ENCODE measurements around the gene LDB2. TPM values are rescaled to one million over a fixed set of nuclear protein-coding genes. Genes with fewer than 3 reads are reported as not detected.

LDB2 gene
- polyA plus RNA-seq, 2 donors = 3.5 to 4.4 TPM

GRCh38 chr4:16488084-16488483, 410.4 kb downstream of the LDB2 start:
- WGBS, 2 donors = 89 to 94% methylated on average over 1 of the region's 1 CpG
- no peak overlapping the region for H3K4me3 ChIP-seq (ENCODE audit: low read depth in 1 of 2, low read length in 2 of 2)
- no peaks in the 10 kb centered on the region for H3K9me3 ChIP-seq (ENCODE audit: control insufficient read depth in 2 of 2, insufficient read depth in 1 of 2, low read depth in 1 of 2, low read length in 1 of 2)
- H3K4me1 ChIP-seq (ENCODE audit: control insufficient read depth in 2 of 2, insufficient read depth in 2 of 2, low read length in 1 of 2) = no peaks in the 10 kb centered on the region
- no peak overlapping the region for H3K27ac ChIP-seq (ENCODE audit: low read depth in 2 of 2, low read length in 1 of 2)
- no peaks in the 10 kb centered on the region for H3K27me3 ChIP-seq (ENCODE audit: control insufficient read depth in 1 of 2, insufficient read depth in 2 of 2, low read length in 2 of 2)
- H3K36me3 ChIP-seq (ENCODE audit: control insufficient read depth in 2 of 2, insufficient read depth in 2 of 2, low read length in 1 of 2) = no peaks in the 10 kb centered on the region

GRCh38 chr4:16484711-16485110, 413.7 kb downstream of the LDB2 start:
- no peaks in the 10 kb centered on the region for H3K9me3 ChIP-seq (ENCODE audit: control insufficient read depth in 2 of 2, insufficient read depth in 1 of 2, low read depth in 1 of 2, low read length in 1 of 2)
- no peaks in the 10 kb centered on the region for H3K36me3 ChIP-seq (ENCODE audit: control insufficient read depth in 2 of 2, insufficient read depth in 2 of 2, low read length in 1 of 2)
- no peaks in the 10 kb centered on the region for H3K27me3 ChIP-seq (ENCODE audit: control insufficient read depth in 1 of 2, insufficient read depth in 2 of 2, low read length in 2 of 2)
- 68 to 77% methylated on average over 4 of the region's 4 CpGs for WGBS, 2 donors
- no peak overlapping the region for H3K27ac ChIP-seq (ENCODE audit: low read depth in 2 of 2, low read length in 1 of 2)
- H3K4me1 ChIP-seq (ENCODE audit: control insufficient read depth in 2 of 2, insufficient read depth in 2 of 2, low read length in 1 of 2) = no peaks in the 10 kb centered on the region
- H3K4me3 ChIP-seq (ENCODE audit: low read depth in 1 of 2, low read length in 2 of 2) = no peak overlapping the region

- WGBS, 2 donors = 84% methylated on average over 5 of the region's 5 CpGs
- Histone ChIP-seq H3K36me3 (ENCODE audit: control insufficient read depth in 2 of 2, insufficient read depth in 2 of 2, low read length in 1 of 2) (no peaks in the 10 kb centered on the region), H3K27me3 (ENCODE audit: control insufficient read depth in 1 of 2, insufficient read depth in 2 of 2, low read length in 2 of 2) (no peaks in the 10 kb centered on the region), H3K4me1 (ENCODE audit: control insufficient read depth in 2 of 2, insufficient read depth in 2 of 2, low read length in 1 of 2) (no peaks in the 10 kb centered on the region), H3K9me3 (ENCODE audit: control insufficient read depth in 2 of 2, insufficient read depth in 1 of 2, low read depth in 1 of 2, low read length in 1 of 2) (no peaks in the 10 kb centered on the region), H3K27ac (ENCODE audit: low read depth in 2 of 2, low read length in 1 of 2) (no peak overlapping the region), H3K4me3 (ENCODE audit: low read depth in 1 of 2, low read length in 2 of 2) (no peak overlapping the region)
Measured at GRCh38 chr4:16483540-16483939, 414.9 kb downstream of the LDB2 start.

GRCh38 chr4:16480011-16480410, 418.4 kb downstream of the LDB2 start:
- Histone ChIP-seq H3K36me3 (ENCODE audit: control insufficient read depth in 2 of 2, insufficient read depth in 2 of 2, low read length in 1 of 2) (no peaks in the 10 kb centered on the region), H3K27ac (ENCODE audit: low read depth in 2 of 2, low read length in 1 of 2) (no peak overlapping the region), H3K9me3 (ENCODE audit: control insufficient read depth in 2 of 2, insufficient read depth in 1 of 2, low read depth in 1 of 2, low read length in 1 of 2) (peaks cover 0 to 2% of the 10 kb centered on the region in 2 donors), H3K4me1 (ENCODE audit: control insufficient read depth in 2 of 2, insufficient read depth in 2 of 2, low read length in 1 of 2) (no peaks in the 10 kb centered on the region), H3K27me3 (ENCODE audit: control insufficient read depth in 1 of 2, insufficient read depth in 2 of 2, low read length in 2 of 2) (no peaks in the 10 kb centered on the region), H3K4me3 (ENCODE audit: low read depth in 1 of 2, low read length in 2 of 2) (no peak overlapping the region)
- 43 to 62% methylated on average over 2 of the region's 2 CpGs for WGBS, 2 donors

GRCh38 chr4:16472537-16472936, 425.9 kb downstream of the LDB2 start:
- Histone ChIP-seq H3K27ac (ENCODE audit: low read depth in 2 of 2, low read length in 1 of 2) (peak overlapping the region in 1 of 2 donors; percentile 14), H3K4me3 (ENCODE audit: low read depth in 1 of 2, low read length in 2 of 2) (no peak overlapping the region), H3K9me3 (ENCODE audit: control insufficient read depth in 2 of 2, insufficient read depth in 1 of 2, low read depth in 1 of 2, low read length in 1 of 2) (no peaks in the 10 kb centered on the region), H3K4me1 (ENCODE audit: control insufficient read depth in 2 of 2, insufficient read depth in 2 of 2, low read length in 1 of 2) (no peaks in the 10 kb centered on the region), H3K27me3 (ENCODE audit: control insufficient read depth in 1 of 2, insufficient read depth in 2 of 2, low read length in 2 of 2) (no peaks in the 10 kb centered on the region), H3K36me3 (ENCODE audit: control insufficient read depth in 2 of 2, insufficient read depth in 2 of 2, low read length in 1 of 2) (no peaks in the 10 kb centered on the region)
- 50 to 89% methylated on average over 1 of the region's 1 CpG for WGBS, 2 donors

GRCh38 chr4:16467061-16467460, 431.4 kb downstream of the LDB2 start:
- Histone ChIP-seq H3K36me3 (ENCODE audit: control insufficient read depth in 2 of 2, insufficient read depth in 2 of 2, low read length in 1 of 2) (no peaks in the 10 kb centered on the region), H3K4me3 (ENCODE audit: low read depth in 1 of 2, low read length in 2 of 2) (no peak overlapping the region), H3K9me3 (ENCODE audit: control insufficient read depth in 2 of 2, insufficient read depth in 1 of 2, low read depth in 1 of 2, low read length in 1 of 2) (no peaks in the 10 kb centered on the region), H3K27ac (ENCODE audit: low read depth in 2 of 2, low read length in 1 of 2) (no peak overlapping the region), H3K27me3 (ENCODE audit: control insufficient read depth in 1 of 2, insufficient read depth in 2 of 2, low read length in 2 of 2) (no peaks in the 10 kb centered on the region), H3K4me1 (ENCODE audit: control insufficient read depth in 2 of 2, insufficient read depth in 2 of 2, low read length in 1 of 2) (peaks cover 0 to 3% of the 10 kb centered on the region in 2 donors)
- 70 to 73% methylated on average over 2 of the region's 2 CpGs for WGBS, 2 donors

GRCh38 chr4:16466581-16466980, 431.9 kb downstream of the LDB2 start:
- Histone ChIP-seq H3K27ac (ENCODE audit: low read depth in 2 of 2, low read length in 1 of 2) (no peak overlapping the region), H3K36me3 (ENCODE audit: control insufficient read depth in 2 of 2, insufficient read depth in 2 of 2, low read length in 1 of 2) (no peaks in the 10 kb centered on the region), H3K4me3 (ENCODE audit: low read depth in 1 of 2, low read length in 2 of 2) (no peak overlapping the region), H3K4me1 (ENCODE audit: control insufficient read depth in 2 of 2, insufficient read depth in 2 of 2, low read length in 1 of 2) (peaks cover 0 to 3% of the 10 kb centered on the region in 2 donors), H3K9me3 (ENCODE audit: control insufficient read depth in 2 of 2, insufficient read depth in 1 of 2, low read depth in 1 of 2, low read length in 1 of 2) (no peaks in the 10 kb centered on the region), H3K27me3 (ENCODE audit: control insufficient read depth in 1 of 2, insufficient read depth in 2 of 2, low read length in 2 of 2) (no peaks in the 10 kb centered on the region)
- WGBS, 2 donors = 54 to 58% methylated on average over 1 of the region's 1 CpG

GRCh38 chr4:16464651-16465050, 433.8 kb downstream of the LDB2 start:
- Histone ChIP-seq H3K9me3 (ENCODE audit: control insufficient read depth in 2 of 2, insufficient read depth in 1 of 2, low read depth in 1 of 2, low read length in 1 of 2) (no peaks in the 10 kb centered on the region), H3K27me3 (ENCODE audit: control insufficient read depth in 1 of 2, insufficient read depth in 2 of 2, low read length in 2 of 2) (no peaks in the 10 kb centered on the region), H3K27ac (ENCODE audit: low read depth in 2 of 2, low read length in 1 of 2) (no peak overlapping the region), H3K4me3 (ENCODE audit: low read depth in 1 of 2, low read length in 2 of 2) (no peak overlapping the region), H3K36me3 (ENCODE audit: control insufficient read depth in 2 of 2, insufficient read depth in 2 of 2, low read length in 1 of 2) (no peaks in the 10 kb centered on the region), H3K4me1 (ENCODE audit: control insufficient read depth in 2 of 2, insufficient read depth in 2 of 2, low read length in 1 of 2) (peaks cover 0 to 3% of the 10 kb centered on the region in 2 donors)
- WGBS, 2 donors = 74 to 78% methylated on average over 2 of the region's 2 CpGs

GRCh38 chr4:16462656-16463055, 435.8 kb downstream of the LDB2 start:
- Histone ChIP-seq H3K27me3 (ENCODE audit: control insufficient read depth in 1 of 2, insufficient read depth in 2 of 2, low read length in 2 of 2) (no peaks in the 10 kb centered on the region), H3K36me3 (ENCODE audit: control insufficient read depth in 2 of 2, insufficient read depth in 2 of 2, low read length in 1 of 2) (no peaks in the 10 kb centered on the region), H3K4me3 (ENCODE audit: low read depth in 1 of 2, low read length in 2 of 2) (no peak overlapping the region), H3K27ac (ENCODE audit: low read depth in 2 of 2, low read length in 1 of 2) (no peak overlapping the region), H3K9me3 (ENCODE audit: control insufficient read depth in 2 of 2, insufficient read depth in 1 of 2, low read depth in 1 of 2, low read length in 1 of 2) (no peaks in the 10 kb centered on the region), H3K4me1 (ENCODE audit: control insufficient read depth in 2 of 2, insufficient read depth in 2 of 2, low read length in 1 of 2) (peaks cover 0 to 3% of the 10 kb centered on the region in 2 donors)
- 86% methylated on average over 3 of the region's 3 CpGs for WGBS, 2 donors

- no peak overlapping the region for H3K4me3 ChIP-seq (ENCODE audit: low read depth in 1 of 2, low read length in 2 of 2)
- H3K4me1 ChIP-seq (ENCODE audit: control insufficient read depth in 2 of 2, insufficient read depth in 2 of 2, low read length in 1 of 2) = peaks cover 0 to 3% of the 10 kb centered on the region in 2 donors
- WGBS, 2 donors = 42 to 70% methylated on average over 1 of the region's 1 CpG
- H3K9me3 ChIP-seq (ENCODE audit: control insufficient read depth in 2 of 2, insufficient read depth in 1 of 2, low read depth in 1 of 2, low read length in 1 of 2) = no peaks in the 10 kb centered on the region
- H3K36me3 ChIP-seq (ENCODE audit: control insufficient read depth in 2 of 2, insufficient read depth in 2 of 2, low read length in 1 of 2) = no peaks in the 10 kb centered on the region
- H3K27ac ChIP-seq (ENCODE audit: low read depth in 2 of 2, low read length in 1 of 2) = no peak overlapping the region
- no peaks in the 10 kb centered on the region for H3K27me3 ChIP-seq (ENCODE audit: control insufficient read depth in 1 of 2, insufficient read depth in 2 of 2, low read length in 2 of 2)
Measured at GRCh38 chr4:16461362-16461761, 437.1 kb downstream of the LDB2 start.
